Activated CD8-positive, alpha-beta T cell treated with anti-CD3 and anti-CD28 coated beads, Interleukin-2, amount 10 ng/mL, durations not matched to agents 7 days and 5 days (primary cell): ENCODE results near the gene XRN2. TPM values are rescaled to one million over a fixed set of nuclear protein-coding genes. Genes with fewer than 3 reads are reported as not detected.

Experiments
- ATAC-seq: fragments of 150-1000 bp; cut with Tn5 transposase; one replicate; pipeline ENCODE4 v1.10.0; 2021; ENCODE audit warnings: moderate library complexity
- CTCF ChIA-PET: fragments of 350-600 bp; sonication (Branson Sonifier 250); formaldehyde crosslinking; loops from one replicate; lab custom pipeline; 2021; ENCODE audit warnings: antibody characterized with exemption; lab: Charles Lee
- POLR2A ChIA-PET: fragments of 350-600 bp; sonication (Branson Sonifier 250); formaldehyde crosslinking; loops from one replicate; lab custom pipeline; 2021; ENCODE audit warnings: antibody characterized with exemption; lab: Charles Lee
- DNase-seq: peaks from one replicate; pipeline ENCODE4 v3.0.0-alpha.2; 2020
- H3K27ac Mint-ChIP-seq: one replicate; pipeline ENCODE4 v1.8.0; 2021; ENCODE audit warnings: mild to moderate bottlenecking, mixed read lengths
- H3K27me3 Mint-ChIP-seq: one replicate; pipeline ENCODE4 v1.8.0; 2021; ENCODE audit warnings: low read depth, mixed read lengths
- H3K36me3 Mint-ChIP-seq: one replicate; pipeline ENCODE4 v1.8.0; 2021; ENCODE audit warnings: low read depth, mixed read lengths
- H3K4me1 Mint-ChIP-seq: one replicate; pipeline ENCODE4 v1.8.0; 2021; ENCODE audit warnings: low read depth, mixed read lengths
- H3K4me3 Mint-ChIP-seq: one replicate; pipeline ENCODE4 v1.8.0; 2021; ENCODE audit warnings: mild to moderate bottlenecking, mixed read lengths
- H3K9me3 Mint-ChIP-seq: one replicate; pipeline ENCODE4 v1.8.0; 2022; ENCODE audit warnings: mixed read lengths; ENCODE audit not compliant: insufficient read depth
- total RNA-seq, 2 experiments: library from RNA; stranded (reverse); gene quantifications; one replicate each; pipeline ENCODE4 v1.2.3, GENCODE V29; 2021

Gene XRN2
- total RNA-seq, 2 experiments from 2014 or later = 54.4 to 57.7 TPM

DNA sequence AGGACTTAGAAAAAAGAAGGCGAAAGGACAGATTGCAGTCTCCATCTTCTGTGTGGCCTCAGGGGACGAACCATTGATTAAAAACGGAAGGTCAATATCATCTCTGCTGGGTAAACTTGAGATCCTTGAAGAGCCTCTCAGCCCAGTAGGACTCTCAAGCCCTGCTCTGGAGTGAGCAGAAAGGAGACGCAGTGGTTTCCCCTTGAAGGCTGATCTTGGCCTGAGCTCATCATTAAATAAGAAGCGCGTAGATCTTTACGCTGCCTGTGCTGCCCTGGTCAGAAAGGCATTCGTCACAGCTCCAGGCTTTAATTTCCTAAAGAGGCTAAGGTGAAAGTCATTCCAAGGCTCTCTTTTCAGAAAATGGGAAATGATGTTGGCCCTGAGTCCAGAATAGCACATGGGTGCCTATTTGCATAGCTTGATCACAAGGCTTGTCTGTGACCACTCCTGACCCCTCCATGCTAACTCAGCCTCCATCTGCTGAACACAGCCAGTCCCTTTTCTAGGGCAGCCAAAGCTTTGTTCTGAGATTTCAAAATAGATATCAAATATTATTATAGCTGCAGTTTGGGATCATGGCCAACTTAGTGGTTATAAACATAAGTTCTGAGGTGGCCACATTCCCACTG is 29.3 kb upstream of the XRN2 start:
- ATAC-seq (no peak), DNase-seq (no peak)
- Mint-ChIP-seq H3K4me3 (no peak overlapping the region), H3K36me3 (no peaks in the 10 kb centered on the region), H3K27ac (no peak overlapping the region), H3K4me1 (no peaks in the 10 kb centered on the region), H3K27me3 (peaks cover 10% of the 10 kb centered on the region), H3K9me3 (no peaks in the 10 kb centered on the region)
- CTCF ChIA-PET = no interaction called here
- POLR2A ChIA-PET = no interaction called here

DNA sequence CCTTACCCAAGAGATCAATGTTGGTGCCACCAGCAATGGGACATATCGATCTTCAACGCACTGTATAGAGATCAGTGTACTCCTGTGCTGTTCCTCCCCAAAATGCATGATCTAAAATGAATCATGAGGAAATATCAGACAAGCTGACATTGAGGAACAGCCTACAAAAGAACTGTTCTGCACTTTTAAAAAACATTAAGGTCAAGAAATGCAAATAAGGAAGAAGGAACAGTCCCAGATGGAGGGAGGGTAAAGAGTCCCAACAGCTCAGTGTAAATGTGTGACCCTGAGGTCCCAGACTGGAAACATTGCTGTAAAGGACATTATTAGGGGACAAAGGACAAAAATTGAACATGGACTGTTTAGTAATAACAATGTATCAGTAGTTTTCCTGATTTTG is 24.3 kb upstream of the XRN2 start:
- no peak for DNase-seq
- H3K4me1 Mint-ChIP-seq = no peaks in the 10 kb centered on the region
- no peak overlapping the region for H3K4me3 Mint-ChIP-seq
- no peaks in the 10 kb centered on the region for H3K36me3 Mint-ChIP-seq
- ChIA-PET POLR2A (no interaction called here), CTCF (no interaction called here)
- H3K27me3 Mint-ChIP-seq = peaks cover 26% of the 10 kb centered on the region
- no peak for ATAC-seq
- no peak overlapping the region for H3K27ac Mint-ChIP-seq
- H3K9me3 Mint-ChIP-seq = no peaks in the 10 kb centered on the region

DNA sequence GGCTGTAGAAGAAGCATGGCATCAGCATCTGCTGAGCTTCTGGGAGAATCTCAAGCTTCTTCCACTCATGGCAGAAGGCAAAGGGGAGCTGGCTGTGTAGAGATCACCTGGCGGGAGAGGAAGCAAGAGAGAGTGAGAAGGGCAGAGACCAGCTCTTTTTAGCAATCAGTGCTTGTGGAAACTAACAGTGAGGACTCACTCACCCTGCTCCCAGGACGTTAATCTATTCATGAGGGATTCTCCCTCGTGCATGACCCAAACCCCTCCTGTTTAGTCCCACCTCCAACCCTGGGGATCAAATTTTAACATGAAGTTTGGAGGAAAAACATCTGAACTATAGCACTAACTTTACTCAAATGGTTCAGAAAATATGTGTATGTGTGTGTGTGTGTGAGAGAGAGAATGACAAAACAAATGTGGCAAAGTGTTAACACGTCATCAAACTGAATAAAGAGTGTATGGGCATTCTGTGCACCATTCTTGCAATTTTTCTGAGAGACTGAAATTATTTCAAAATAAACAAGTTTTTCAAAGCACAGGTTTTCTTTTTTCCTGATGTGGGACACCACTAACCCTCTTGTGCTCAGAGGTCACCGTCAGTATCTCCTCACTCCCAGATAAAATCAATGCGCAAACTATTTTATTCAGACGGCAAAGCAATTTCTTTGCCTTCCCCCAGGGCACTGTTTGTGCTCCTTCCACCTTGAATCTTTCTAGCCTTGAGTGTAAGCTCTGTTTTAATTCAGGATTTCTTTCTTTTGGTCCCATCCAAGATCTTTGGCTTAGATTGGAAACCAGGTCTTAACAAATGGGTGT is 23.2 kb upstream of the XRN2 start:
- no peak for DNase-seq
- ChIA-PET CTCF (no interaction called here), POLR2A (no interaction called here)
- Mint-ChIP-seq H3K4me1 (no peaks in the 10 kb centered on the region), H3K9me3 (no peaks in the 10 kb centered on the region), H3K36me3 (no peaks in the 10 kb centered on the region), H3K27ac (no peak overlapping the region), H3K27me3 (peaks cover 26% of the 10 kb centered on the region), H3K4me3 (no peak overlapping the region)
- no peak for ATAC-seq

DNA sequence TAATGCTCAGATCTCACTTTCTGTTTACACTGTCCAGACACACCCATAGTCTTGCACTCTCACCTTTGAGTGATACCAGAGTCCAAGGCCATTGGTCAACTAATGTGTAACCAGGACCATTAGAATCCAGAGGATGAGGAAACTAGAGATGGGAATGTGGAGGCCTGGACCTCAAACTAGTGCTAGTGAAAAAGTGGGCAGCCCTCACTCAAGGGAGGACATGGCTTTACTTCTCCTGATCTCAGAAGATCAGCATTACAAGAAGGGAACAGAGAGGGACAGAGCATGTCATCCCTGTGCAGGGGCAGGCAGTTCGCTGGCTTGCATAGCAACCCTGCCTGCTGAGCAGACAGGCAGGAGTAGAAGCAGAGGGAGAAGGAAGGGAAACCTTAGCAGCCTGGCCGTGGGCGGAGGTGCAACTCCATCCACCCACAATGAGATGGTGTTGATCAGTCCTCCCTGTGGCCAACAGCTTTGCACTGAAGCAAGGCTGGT is 22.6 kb upstream of the XRN2 start:
- no peak for DNase-seq
- ChIA-PET POLR2A (no interaction called here), CTCF (no interaction called here)
- Mint-ChIP-seq H3K4me1 (no peaks in the 10 kb centered on the region), H3K27ac (no peak overlapping the region), H3K36me3 (no peaks in the 10 kb centered on the region), H3K27me3 (peaks cover 26% of the 10 kb centered on the region), H3K4me3 (no peak overlapping the region), H3K9me3 (no peaks in the 10 kb centered on the region)
- no peak for ATAC-seq

DNA sequence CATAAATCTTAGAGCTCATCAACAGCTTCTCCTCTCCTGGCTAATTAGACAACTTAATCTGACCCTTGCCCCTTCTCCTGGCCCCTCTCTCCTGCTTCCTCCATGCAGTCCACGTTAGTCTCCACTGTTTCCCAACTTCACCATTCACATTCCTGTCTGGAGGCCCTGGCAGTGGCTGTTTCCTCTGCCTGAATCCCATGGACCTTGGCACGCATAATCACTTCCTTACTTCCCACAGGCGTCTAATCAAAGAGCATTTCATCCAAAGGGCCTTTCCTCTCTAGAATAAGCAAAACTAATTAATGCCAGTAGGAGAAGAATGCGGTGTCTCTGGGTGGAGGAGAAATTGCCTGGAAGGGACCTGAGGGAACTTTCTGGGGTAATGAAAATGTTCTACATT is 16.4 kb upstream of the XRN2 start:
- no peak overlapping the region for H3K4me3 Mint-ChIP-seq
- ATAC-seq (no peak), DNase-seq (no peak)
- ChIA-PET CTCF (no interaction called here), POLR2A (no interaction called here)
- no peaks in the 10 kb centered on the region for H3K9me3 Mint-ChIP-seq
- H3K36me3 Mint-ChIP-seq = no peaks in the 10 kb centered on the region
- H3K27ac Mint-ChIP-seq = no peak overlapping the region
- H3K27me3 Mint-ChIP-seq = peaks cover 19% of the 10 kb centered on the region
- no peaks in the 10 kb centered on the region for H3K4me1 Mint-ChIP-seq

DNA sequence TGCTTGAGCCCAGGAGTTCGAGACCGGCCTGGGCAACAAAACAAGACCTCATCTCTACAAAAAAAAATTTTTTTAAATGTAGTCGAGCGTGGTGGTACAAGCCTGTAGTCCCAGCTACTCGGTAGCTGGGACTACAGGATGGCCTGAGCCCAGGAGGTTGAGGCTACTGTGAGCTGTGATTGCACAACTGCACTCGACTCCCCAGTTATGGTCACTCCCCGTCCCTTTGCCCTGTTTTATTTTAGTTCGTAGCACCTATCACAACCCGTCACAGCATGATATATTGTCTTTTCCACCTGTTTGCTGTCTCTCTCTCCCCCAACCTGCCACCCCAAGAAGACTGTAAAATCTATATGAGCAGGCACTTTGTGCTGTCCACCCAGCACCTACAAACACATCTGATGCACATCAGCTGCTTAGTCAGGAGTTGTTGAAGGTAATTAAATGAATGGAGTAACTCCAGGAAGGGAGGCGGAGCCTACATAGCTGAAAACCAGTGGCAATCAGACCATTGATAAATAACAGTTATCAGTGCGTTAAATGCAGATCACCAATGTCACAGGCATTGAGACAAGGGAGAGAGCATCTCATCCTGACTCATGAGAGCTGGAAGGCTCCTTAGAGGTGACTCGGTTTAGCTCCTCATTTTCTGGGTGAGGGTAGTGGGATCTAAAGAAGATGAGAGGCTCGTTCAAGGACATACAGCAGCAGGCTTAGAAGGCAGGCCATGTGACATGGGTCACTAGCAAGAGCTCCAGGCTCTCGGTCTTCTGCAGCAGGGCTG is 14.4 kb upstream of the XRN2 start:
- CTCF ChIA-PET = interaction anchor here (1.6 kb wide), 1 partner anchor 53 kb away, joined by 6 read pairs; no protein-coding TSS in a partner anchor

DNA sequence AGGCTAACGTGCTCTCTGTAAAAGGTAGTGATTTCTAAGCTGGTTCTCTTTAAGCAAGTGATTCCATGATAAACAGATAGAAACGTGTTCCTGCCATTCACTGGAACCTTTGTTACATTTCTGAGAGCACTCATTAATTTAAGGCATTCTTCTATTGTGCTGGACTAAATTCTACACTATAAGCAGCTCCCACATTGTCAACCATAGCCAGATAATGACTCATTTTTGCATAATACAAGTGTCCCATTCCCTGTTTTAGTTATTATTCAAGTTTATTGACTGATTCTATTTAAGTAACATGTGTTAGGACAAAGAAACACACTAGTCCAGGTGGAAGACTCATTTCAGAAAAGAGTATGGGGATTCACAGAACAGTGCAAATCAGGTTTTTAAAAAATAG is 13.5 kb upstream of the XRN2 start:
- H3K27ac Mint-ChIP-seq = no peak overlapping the region
- ATAC-seq (no peak), DNase-seq (no peak)
- no peaks in the 10 kb centered on the region for H3K36me3 Mint-ChIP-seq
- H3K4me3 Mint-ChIP-seq = no peak overlapping the region
- H3K9me3 Mint-ChIP-seq = no peaks in the 10 kb centered on the region
- CTCF ChIA-PET = interaction anchor here (1.6 kb wide), 1 partner anchor 54 kb away, joined by 6 read pairs; no protein-coding TSS in a partner anchor
- POLR2A ChIA-PET = no interaction called here
- no peaks in the 10 kb centered on the region for H3K4me1 Mint-ChIP-seq
- peaks cover 13% of the 10 kb centered on the region for H3K27me3 Mint-ChIP-seq

More for the DNA sequence above, 14.4 kb upstream of the XRN2 start:
- ATAC-seq (no peak), DNase-seq (no peak)
- Mint-ChIP-seq H3K27ac (no peak overlapping the region), H3K4me1 (no peaks in the 10 kb centered on the region), H3K4me3 (no peak overlapping the region), H3K27me3 (peaks cover 11% of the 10 kb centered on the region), H3K9me3 (no peaks in the 10 kb centered on the region), H3K36me3 (no peaks in the 10 kb centered on the region)
- POLR2A ChIA-PET = no interaction called here

DNA sequence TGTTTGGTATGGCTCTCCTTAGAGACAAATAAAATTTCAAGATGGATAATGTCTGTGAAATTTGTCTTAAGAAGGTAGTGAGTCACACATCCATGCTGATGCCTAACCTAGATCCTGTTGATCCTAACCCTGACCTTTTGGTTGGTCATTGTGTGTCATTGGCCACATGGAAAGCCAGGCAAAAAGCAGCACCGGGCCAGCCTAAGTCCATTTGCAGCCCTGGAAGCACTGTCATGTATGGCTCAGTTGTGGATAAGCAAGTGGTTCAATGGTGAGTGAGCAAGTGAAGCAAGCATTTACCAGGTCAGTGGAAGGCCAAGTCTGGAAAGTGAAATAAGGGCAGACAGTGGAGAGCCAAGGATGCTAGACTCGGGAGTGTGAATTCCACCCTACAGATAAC is 12.1 kb upstream of the XRN2 start:
- ATAC-seq = no peak
- Mint-ChIP-seq H3K36me3 (no peaks in the 10 kb centered on the region), H3K4me3 (no peak overlapping the region), H3K4me1 (no peaks in the 10 kb centered on the region), H3K27me3 (peaks cover 13% of the 10 kb centered on the region), H3K27ac (no peak overlapping the region), H3K9me3 (no peaks in the 10 kb centered on the region)
- no peak for DNase-seq
- ChIA-PET POLR2A (no interaction called here), CTCF (no interaction called here)

DNA sequence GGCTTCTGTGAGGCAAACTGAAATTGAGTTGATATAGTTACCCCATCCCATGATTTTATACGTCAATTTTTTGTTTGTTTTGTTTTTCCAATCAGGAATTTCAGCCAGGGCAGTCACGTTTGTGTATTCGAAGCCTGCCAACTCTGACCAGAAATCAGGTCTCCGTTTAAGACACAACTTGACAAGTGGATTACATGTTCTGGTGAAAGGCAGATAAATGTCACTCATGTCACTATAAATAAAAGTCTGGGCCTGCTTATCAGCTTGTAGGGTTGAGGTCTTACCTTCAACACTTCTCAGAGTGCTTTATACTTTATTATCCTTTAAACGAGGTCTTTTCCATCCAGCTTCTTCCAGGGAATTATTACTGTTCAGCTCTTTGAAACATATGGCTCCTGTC is 8.4 kb upstream of the XRN2 start:
- no peak for DNase-seq
- ChIA-PET CTCF (no interaction called here), POLR2A (interaction anchor here (0.6 kb wide), 1 partner anchor 377 kb away, joined by 3 read pairs; no protein-coding TSS in a partner anchor)
- no peak overlapping the region for H3K27ac Mint-ChIP-seq
- no peak overlapping the region for H3K4me3 Mint-ChIP-seq
- H3K4me1 Mint-ChIP-seq = no peaks in the 10 kb centered on the region
- peaks cover 2% of the 10 kb centered on the region for H3K27me3 Mint-ChIP-seq
- no peaks in the 10 kb centered on the region for H3K36me3 Mint-ChIP-seq
- no peaks in the 10 kb centered on the region for H3K9me3 Mint-ChIP-seq
- ATAC-seq = no peak

DNA sequence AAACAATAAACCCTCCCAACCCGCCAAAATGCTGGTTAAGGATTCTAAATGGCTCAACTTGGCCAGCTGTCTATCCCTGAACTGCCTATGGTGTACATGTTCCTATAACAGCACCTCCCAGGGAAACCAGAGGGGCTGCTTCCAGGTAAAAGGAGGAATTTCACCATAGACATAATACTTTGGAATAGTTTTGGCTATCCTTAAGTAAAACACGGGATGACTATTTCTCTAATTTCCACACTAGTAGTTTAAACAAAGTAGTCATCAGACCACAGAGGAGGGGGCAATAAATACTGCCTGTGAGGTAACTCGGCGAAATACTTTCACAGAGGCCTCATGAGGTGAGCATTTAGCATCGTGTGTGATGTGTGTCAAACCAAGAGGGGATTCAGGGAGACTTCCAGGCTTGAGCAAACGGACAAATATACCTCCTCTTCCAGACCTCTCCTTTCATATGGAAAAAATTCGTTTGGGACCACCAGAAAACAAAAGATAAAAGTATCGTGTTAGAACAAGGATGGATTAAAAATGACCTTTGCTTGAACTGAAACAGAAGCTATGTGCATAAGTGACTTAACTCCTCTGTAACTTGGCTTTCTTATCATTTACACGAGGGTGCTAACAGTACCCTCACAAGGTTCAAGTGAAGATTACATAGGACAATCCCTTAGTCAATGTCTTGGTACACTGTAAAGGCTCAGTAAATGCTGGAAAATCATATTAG is 1.0 kb upstream of the XRN2 start:
- peaks cover 20% of the 10 kb centered on the region for H3K4me1 Mint-ChIP-seq
- POLR2A ChIA-PET = interaction anchor here (1.5 kb wide), 1 partner anchor 176 kb away, joined by 6 read pairs; the partner anchor contains the start of gene KIZ
- H3K4me3 Mint-ChIP-seq = peak overlapping the region; percentile 95
- peaks cover 14% of the 10 kb centered on the region for H3K36me3 Mint-ChIP-seq
- no peaks in the 10 kb centered on the region for H3K9me3 Mint-ChIP-seq
- CTCF ChIA-PET = interaction anchor here (1.0 to 2.3 kb wide), 5 partner anchors 20 to 270 kb away, joined by 3 to 8 read pairs (median 5); no protein-coding TSS in a partner anchor
- H3K27me3 Mint-ChIP-seq = no peaks in the 10 kb centered on the region
- peak overlapping the region; percentile 99 for H3K27ac Mint-ChIP-seq
- no peak for ATAC-seq
- DNase-seq = no peak

DNA sequence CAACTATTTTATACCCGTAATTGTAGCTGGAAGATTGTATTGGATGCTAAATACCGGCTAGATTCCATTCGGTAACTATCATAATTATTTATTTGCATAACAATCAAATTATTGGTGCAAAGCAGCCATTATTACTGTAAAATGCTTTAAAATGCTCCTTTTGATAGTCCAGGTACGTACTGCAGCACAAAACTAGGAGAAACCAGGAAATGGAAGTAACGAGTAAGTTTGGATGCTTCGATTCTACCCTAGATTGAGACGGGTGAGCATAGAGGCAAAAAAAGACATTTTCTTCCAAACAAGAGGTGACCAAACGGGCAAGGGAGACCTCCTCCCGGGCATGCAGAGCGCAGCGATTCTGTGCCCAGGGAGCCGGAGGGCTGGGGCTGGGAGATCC is 469 bp upstream of the XRN2 start:
- ChIA-PET POLR2A (interaction anchor here (0.6 to 1.5 kb wide), 6 partner anchors 10 to 176 kb away, joined by 3 to 8 read pairs (median 4); partner anchors contain the start of gene KIZ), CTCF (interaction anchor here (1.0 to 2.3 kb wide), 5 partner anchors 20 to 269 kb away, joined by 3 to 8 read pairs (median 5); no protein-coding TSS in a partner anchor)
- Mint-ChIP-seq H3K27ac (peak overlapping the region; percentile 99), H3K4me1 (peaks cover 20% of the 10 kb centered on the region), H3K4me3 (peak overlapping the region; percentile 95), H3K27me3 (no peaks in the 10 kb centered on the region), H3K36me3 (peaks cover 14% of the 10 kb centered on the region), H3K9me3 (no peaks in the 10 kb centered on the region)
- DNase-seq = no peak
- peak; percentile 3 for ATAC-seq
